K562 (cell line): ENCODE results near the gene FAM43B. TPM values are rescaled to one million over a fixed set of nuclear protein-coding genes. Genes with fewer than 3 reads are reported as not detected.
A peak's percentile ranks its signal among the peaks of the same experiment; 100 is the strongest.

Experiments used
- BHLHE40 ChIP-seq: IDR thresholded peaks from 2 replicates; pipeline ENCODE4 v1.6.1; 2011; ENCODE audit warnings: low read length, improper control_type of control experiment
- CREB3L1 ChIP-seq: fragments of 450-650 bp; IDR thresholded peaks from 2 replicates; pipeline ENCODE4 v1.6.1; 2014; ENCODE audit warnings: low read depth, mild to moderate bottlenecking, moderate library complexity, borderline replicate concordance
- EHMT2 ChIP-seq: fragments of 450-650 bp; IDR thresholded peaks from 2 replicates; pipeline ENCODE4 v1.6.1; 2018; ENCODE audit warnings: antibody characterized with exemption
- FOXA1 ChIP-seq: fragments of 450-650 bp; IDR thresholded peaks from 2 replicates; pipeline ENCODE4 v1.6.1; 2016; ENCODE audit warnings: mild to moderate bottlenecking, borderline replicate concordance
- FOXP4 ChIP-seq: sonication (generic); formaldehyde crosslinking; IDR thresholded peaks from 2 replicates; pipeline ENCODE4 v1.8.0; 2022; ENCODE audit warnings: mild to moderate bottlenecking, missing genetic modification reagents, borderline replicate concordance
- HNRNPLL ChIP-seq: fragments of 200-400 bp; formaldehyde crosslinking; IDR thresholded peaks from 2 replicates; pipeline ENCODE4 v1.6.1; 2017; ENCODE audit warnings: low read length, low read depth, mild to moderate bottlenecking; ENCODE audit not compliant: poor library complexity, severe bottlenecking
- SOX6 ChIP-seq: fragments of 450-650 bp; IDR thresholded peaks from 2 replicates; pipeline ENCODE4 v1.6.1; 2014; ENCODE audit warnings: mild to moderate bottlenecking
- TOE1 ChIP-seq, 2 experiments: fragments of 450-650 bp in 1 of 2; sonication (generic) in 1 of 2; formaldehyde crosslinking in 1 of 2; IDR thresholded peaks; 2 replicates each; pipeline versions ENCODE4 v1.7.1 to v1.8.0; 2016 to 2022; ENCODE audit warnings: borderline replicate concordance in 2 of 2, mild to moderate bottlenecking in 2 of 2, antibody characterized with exemption in 1 of 2, inconsistent platforms in 1 of 2, low read depth in 1 of 2, missing genetic modification reagents in 1 of 2, moderate library complexity in 1 of 2
- ZBTB40 ChIP-seq, 2 experiments: fragments of 450-650 bp in 1 of 2; sonication (generic) in 1 of 2; formaldehyde crosslinking in 1 of 2; IDR thresholded peaks; 2 replicates each; pipeline versions ENCODE4 v1.7.1 to v1.9.0; 2016 to 2022; ENCODE audit warnings: inconsistent platforms in 1 of 2, mild to moderate bottlenecking in 1 of 2, missing genetic modification reagents in 1 of 2
- ZNF408 ChIP-seq: fragments of 250-450 bp; sonication (Bioruptor Pico); IDR thresholded peaks from 2 replicates; pipeline ENCODE4 v1.4.0; 2020; ENCODE audit warnings: low read depth, mild to moderate bottlenecking, moderate library complexity
- ZNF551 ChIP-seq: fragments of 250-450 bp; sonication (Bioruptor Pico); IDR thresholded peaks from 2 replicates; pipeline ENCODE4 v1.5.0; 2021; ENCODE audit warnings: mild to moderate bottlenecking, moderate library complexity
- ZNF695 ChIP-seq: fragments of 450-650 bp; formaldehyde crosslinking; IDR thresholded peaks from 2 replicates; pipeline ENCODE4 v1.4.0; 2020; ENCODE audit warnings: mild to moderate bottlenecking, moderate library complexity
- ZNF696 ChIP-seq: fragments of 250-450 bp; sonication (Bioruptor Pico); conservative IDR thresholded peaks from 2 replicates; pipeline ENCODE4 v1.4.0; 2020; ENCODE audit warnings: mild to moderate bottlenecking, moderate library complexity
- polyA plus RNA-seq, 8 experiments: library from polyadenylated mRNA; depleted of rRNA in 4 of 8; stranded (reverse) in 5 of 8; unstranded in 3 of 8; fragments of >200 nt; fragmentation: Nextera tagmentation in 2 of 8; fragmentation: Illumina TruSeq in 1 of 8; extraction: Ambion mirVana in 2 of 8; extraction: Trizol in 1 of 8; gene quantifications; 2 replicates each; pipeline versions ENCODE4 v1.2.1 to v1.2.3, GENCODE V29; 2011 to 2014; ENCODE audit warnings: inconsistent platforms in 1 of 8, missing spikeins in 1 of 8
- total RNA-seq, 7 experiments: library from RNA; depleted of rRNA in 6 of 7; stranded (reverse); fragments of >200 nt in 6 of 7; fragmentation: Illumina TruSeq in 2 of 7; extraction: Trizol in 2 of 7; gene quantifications; 2 replicates each; pipeline versions ENCODE4 v1.2.1 to v1.2.3, GENCODE V29; 2011 to 2021; ENCODE audit warnings: low replicate concordance in 1 of 7

FAM43B gene
- total and polyA plus RNA-seq, 9 of the 15 experiments (the other 6 are each of a cell fraction or from before 2014, with no cell fraction given): not detected

- TF ChIP-seq ZNF408 (CRISPR knock-in tag) (no peak), ZNF696 (CRISPR knock-in tag) (no peak), CREB3L1 (0 out of 2 replicates have a peak, but pooled peaks have one; percentile 15), BHLHE40 (peak; percentile 19; the same call in 1 of the 2 replicates), FOXP4 (CRISPR knock-in tag) (peak; percentile 82; the same call in 1 of the 2 replicates), ZBTB40 (IDR thresholded peaks at IDR 0.05) (peak; percentile 99), ZBTB40 (CRISPR knock-in tag; IDR thresholded peaks at IDR 0.05) (no peak), SOX6 (no peak), EHMT2 (peak; percentile 99), TOE1 (IDR thresholded peaks at IDR 0.05; ENCODE audit: borderline replicate concordance) (no peak; the same call in none of the 2 replicates), TOE1 (CRISPR knock-in tag; IDR thresholded peaks at IDR 0.05; ENCODE audit: borderline replicate concordance, low read depth) (no peak), ZNF551 (no peak), ZNF695 (no peak), HNRNPLL (no peak), FOXA1 (no peak)
Measured at GRCh38 chr1:20507564-20508410, 44.6 kb upstream of the FAM43B start, which contains the start of gene MUL1 (continued).
